Measurements from ENCODE around the gene CLEC1A. TPM values are rescaled to one million over a fixed set of nuclear protein-coding genes. Genes with fewer than 3 reads are reported as not detected.

Gene CLEC1A
- total and polyA plus RNA-seq, 2 of the 13 experiments (the other 11 are each of a cell fraction or from before 2014, with no cell fraction given): not detected

GRCh38 chr12:10073261-10073660 is 25.5 kb downstream of the CLEC1A start:
- no peak overlapping the region for H3K4me3 ChIP-seq (replicated peaks in 1 of 3; ENCODE audit: insufficient read depth in 1 of 3, low read depth in 2 of 3, low read length in 3 of 3)
- POLR2A ChIA-PET: no interaction called here
- H3K4me1 ChIP-seq (ENCODE audit: insufficient read depth, low read length): no peaks in the 10 kb centered on the region
- 11% methylated on average over 5 of the region's 5 CpGs for WGBS (ENCODE audit: low lambda C conversion rate)
- no peak overlapping the region for H3K4me2 ChIP-seq (ENCODE audit: low read depth, low read length)
- no peak overlapping the region for H3K9ac ChIP-seq (ENCODE audit: insufficient read depth, low read depth, low read length)
- ATAC-seq (no peak), DNase-seq (ENCODE audit: low spot score) (no peak), FAIRE-seq (no peak)
- CTCF ChIA-PET (ENCODE audit: low intra/inter-chr PET ratio, low total read pairs): no interaction called here
- in situ Hi-C loops (cut with HindIII; ENCODE audit: extremely low pct_ligation_motif_present, low pct_unique_long_range_greater_than_20kb): no loop called here
- no peak overlapping the region for H3K27ac ChIP-seq (ENCODE audit: extremely low read length, insufficient read depth, low read length)
- no peaks in the 10 kb centered on the region for H3K36me3 ChIP-seq (replicated peaks in 1 of 2; ENCODE audit: control insufficient read depth in 1 of 2, insufficient read depth in 2 of 2, low read length in 2 of 2)
- intact Hi-C loops (cut with micrococcal nuclease; ENCODE audit: unreplicated experiment): no loop called here
- no TSS peak for BruUV-seq (replicated peaks)
- H3K27me3 ChIP-seq (ENCODE audit: control insufficient read depth in 1 of 2, insufficient read depth in 2 of 2, low read length in 2 of 2): peaks cover 2 to 4% of the 10 kb centered on the region in 2 experiments; a peak in 1 of 5 replicates
- H4K20me1 ChIP-seq (ENCODE audit: insufficient read depth, low read length): no peaks in the 10 kb centered on the region
- H3K9me3 ChIP-seq (ENCODE audit: low read length): no peaks in the 10 kb centered on the region
- no peaks in the 10 kb centered on the region for H3K79me2 ChIP-seq (ENCODE audit: insufficient read depth, low read length)
- TF ChIP-seq ZBTB38 (CRISPR knock-in tag; IDR thresholded peaks at IDR 0.05) (no peak), ZSCAN12 (CRISPR knock-in tag; IDR thresholded peaks at IDR 0.05) (no peak)
- TF ChIP-seq, protein P1, sequence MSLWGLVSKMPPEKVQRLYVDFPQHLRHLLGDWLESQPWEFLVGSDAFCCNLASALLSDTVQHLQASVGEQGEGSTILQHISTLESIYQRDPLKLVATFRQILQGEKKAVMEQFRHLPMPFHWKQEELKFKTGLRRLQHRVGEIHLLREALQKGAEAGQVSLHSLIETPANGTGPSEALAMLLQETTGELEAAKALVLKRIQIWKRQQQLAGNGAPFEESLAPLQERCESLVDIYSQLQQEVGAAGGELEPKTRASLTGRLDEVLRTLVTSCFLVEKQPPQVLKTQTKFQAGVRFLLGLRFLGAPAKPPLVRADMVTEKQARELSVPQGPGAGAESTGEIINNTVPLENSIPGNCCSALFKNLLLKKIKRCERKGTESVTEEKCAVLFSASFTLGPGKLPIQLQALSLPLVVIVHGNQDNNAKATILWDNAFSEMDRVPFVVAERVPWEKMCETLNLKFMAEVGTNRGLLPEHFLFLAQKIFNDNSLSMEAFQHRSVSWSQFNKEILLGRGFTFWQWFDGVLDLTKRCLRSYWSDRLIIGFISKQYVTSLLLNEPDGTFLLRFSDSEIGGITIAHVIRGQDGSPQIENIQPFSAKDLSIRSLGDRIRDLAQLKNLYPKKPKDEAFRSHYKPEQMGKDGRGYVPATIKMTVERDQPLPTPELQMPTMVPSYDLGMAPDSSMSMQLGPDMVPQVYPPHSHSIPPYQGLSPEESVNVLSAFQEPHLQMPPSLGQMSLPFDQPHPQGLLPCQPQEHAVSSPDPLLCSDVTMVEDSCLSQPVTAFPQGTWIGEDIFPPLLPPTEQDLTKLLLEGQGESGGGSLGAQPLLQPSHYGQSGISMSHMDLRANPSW (CRISPR knock-in tag; IDR thresholded peaks at IDR 0.05; ENCODE audit: borderline replicate concordance): no peak
- no peak overlapping the region for H2AFZ ChIP-seq (ENCODE audit: low read length)

GRCh38 chr12:10072131-10072530 is 26.7 kb downstream of the CLEC1A start:
- H4K20me1 ChIP-seq (ENCODE audit: insufficient read depth, low read length): no peaks in the 10 kb centered on the region
- H2AFZ ChIP-seq (ENCODE audit: low read length): no peak overlapping the region
- TF ChIP-seq DR1 (CRISPR knock-in tag; IDR thresholded peaks at IDR 0.05) (no peak), ZNF350 (CRISPR knock-in tag; IDR thresholded peaks at IDR 0.05; ENCODE audit: borderline replicate concordance, low read depth) (no peak), MAX (IDR thresholded peaks at IDR 0.05) (no peak), CREB3 (CRISPR knock-in tag; IDR thresholded peaks at IDR 0.05) (no peak), TP53 (CRISPR knock-in tag; conservative IDR thresholded peaks at IDR 0.05) (no peak)
- TF ChIP-seq, protein P2, sequence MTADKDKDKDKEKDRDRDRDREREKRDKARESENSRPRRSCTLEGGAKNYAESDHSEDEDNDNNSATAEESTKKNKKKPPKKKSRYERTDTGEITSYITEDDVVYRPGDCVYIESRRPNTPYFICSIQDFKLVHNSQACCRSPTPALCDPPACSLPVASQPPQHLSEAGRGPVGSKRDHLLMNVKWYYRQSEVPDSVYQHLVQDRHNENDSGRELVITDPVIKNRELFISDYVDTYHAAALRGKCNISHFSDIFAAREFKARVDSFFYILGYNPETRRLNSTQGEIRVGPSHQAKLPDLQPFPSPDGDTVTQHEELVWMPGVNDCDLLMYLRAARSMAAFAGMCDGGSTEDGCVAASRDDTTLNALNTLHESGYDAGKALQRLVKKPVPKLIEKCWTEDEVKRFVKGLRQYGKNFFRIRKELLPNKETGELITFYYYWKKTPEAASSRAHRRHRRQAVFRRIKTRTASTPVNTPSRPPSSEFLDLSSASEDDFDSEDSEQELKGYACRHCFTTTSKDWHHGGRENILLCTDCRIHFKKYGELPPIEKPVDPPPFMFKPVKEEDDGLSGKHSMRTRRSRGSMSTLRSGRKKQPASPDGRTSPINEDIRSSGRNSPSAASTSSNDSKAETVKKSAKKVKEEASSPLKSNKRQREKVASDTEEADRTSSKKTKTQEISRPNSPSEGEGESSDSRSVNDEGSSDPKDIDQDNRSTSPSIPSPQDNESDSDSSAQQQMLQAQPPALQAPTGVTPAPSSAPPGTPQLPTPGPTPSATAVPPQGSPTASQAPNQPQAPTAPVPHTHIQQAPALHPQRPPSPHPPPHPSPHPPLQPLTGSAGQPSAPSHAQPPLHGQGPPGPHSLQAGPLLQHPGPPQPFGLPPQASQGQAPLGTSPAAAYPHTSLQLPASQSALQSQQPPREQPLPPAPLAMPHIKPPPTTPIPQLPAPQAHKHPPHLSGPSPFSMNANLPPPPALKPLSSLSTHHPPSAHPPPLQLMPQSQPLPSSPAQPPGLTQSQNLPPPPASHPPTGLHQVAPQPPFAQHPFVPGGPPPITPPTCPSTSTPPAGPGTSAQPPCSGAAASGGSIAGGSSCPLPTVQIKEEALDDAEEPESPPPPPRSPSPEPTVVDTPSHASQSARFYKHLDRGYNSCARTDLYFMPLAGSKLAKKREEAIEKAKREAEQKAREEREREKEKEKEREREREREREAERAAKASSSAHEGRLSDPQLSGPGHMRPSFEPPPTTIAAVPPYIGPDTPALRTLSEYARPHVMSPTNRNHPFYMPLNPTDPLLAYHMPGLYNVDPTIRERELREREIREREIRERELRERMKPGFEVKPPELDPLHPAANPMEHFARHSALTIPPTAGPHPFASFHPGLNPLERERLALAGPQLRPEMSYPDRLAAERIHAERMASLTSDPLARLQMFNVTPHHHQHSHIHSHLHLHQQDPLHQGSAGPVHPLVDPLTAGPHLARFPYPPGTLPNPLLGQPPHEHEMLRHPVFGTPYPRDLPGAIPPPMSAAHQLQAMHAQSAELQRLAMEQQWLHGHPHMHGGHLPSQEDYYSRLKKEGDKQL (CRISPR knock-in tag; IDR thresholded peaks at IDR 0.05; ENCODE audit: low read depth): no peak
- CTCF ChIA-PET (ENCODE audit: low intra/inter-chr PET ratio, low total read pairs): no interaction called here
- FAIRE-seq (no peak), ATAC-seq (no peak), DNase-seq (ENCODE audit: low spot score) (no peak)
- no peaks in the 10 kb centered on the region for H3K36me3 ChIP-seq (replicated peaks in 1 of 2; ENCODE audit: control insufficient read depth in 1 of 2, insufficient read depth in 2 of 2, low read length in 2 of 2)
- no peaks in the 10 kb centered on the region for H3K79me2 ChIP-seq (ENCODE audit: insufficient read depth, low read length)
- POLR2A ChIA-PET: no interaction called here
- intact Hi-C loops (cut with micrococcal nuclease; ENCODE audit: unreplicated experiment): no loop called here
- no peak overlapping the region for H3K27ac ChIP-seq (ENCODE audit: extremely low read length, insufficient read depth, low read length)
- H3K4me3 ChIP-seq (replicated peaks in 1 of 3; ENCODE audit: insufficient read depth in 1 of 3, low read depth in 2 of 3, low read length in 3 of 3): no peak overlapping the region
- no peak overlapping the region for H3K4me2 ChIP-seq (ENCODE audit: low read depth, low read length)
- 4% methylated on average over 2 of the region's 2 CpGs for WGBS (ENCODE audit: low lambda C conversion rate)
- no peak overlapping the region for H3K9ac ChIP-seq (ENCODE audit: insufficient read depth, low read depth, low read length)
- H3K27me3 ChIP-seq (ENCODE audit: control insufficient read depth in 1 of 2, insufficient read depth in 2 of 2, low read length in 2 of 2): peaks cover 2 to 4% of the 10 kb centered on the region in 2 experiments; a peak in 1 of 5 replicates
- H3K4me1 ChIP-seq (ENCODE audit: insufficient read depth, low read length): no peaks in the 10 kb centered on the region
- in situ Hi-C loops (cut with HindIII; ENCODE audit: extremely low pct_ligation_motif_present, low pct_unique_long_range_greater_than_20kb): no loop called here
- BruUV-seq (replicated peaks): no TSS peak
- no peaks in the 10 kb centered on the region for H3K9me3 ChIP-seq (ENCODE audit: low read length)
